A549 (cell line): ENCODE data around the gene NFKBIE. TPM values are rescaled to one million over a fixed set of nuclear protein-coding genes. Genes with fewer than 3 reads are reported as not detected.

Source experiments
- ATAC-seq, 2 experiments: fragments of 200-7000 bp in 1 of 2; fragments of >200 bp in 1 of 2; cut with Nextera tagmentation in 1 of 2; cut with Tn5 transposase in 1 of 2; 3 replicates each; pipeline versions ENCODE4 v1.8.0 to v1.9.1; 2018 to 2020; ENCODE audit warnings: mild to moderate bottlenecking in 1 of 2, moderate library complexity in 1 of 2
- CTCF ChIA-PET: fragments of 300-600 bp; sonication (Branson Sonifier 250); formaldehyde crosslinking; extraction: SDS; loops from one replicate; lab custom pipeline; 2021; ENCODE audit warnings: antibody characterized with exemption, inconsistent platforms; lab: Yijun Ruan, JAX
- POLR2A ChIA-PET: fragments of 350-600 bp; formaldehyde crosslinking; extraction: SDS; loops from one replicate; lab custom pipeline; 2021; ENCODE audit warnings: antibody characterized with exemption, inconsistent platforms; lab: Yijun Ruan, JAX
- DNase-seq, 2 experiments: peaks; one replicate each; pipeline versions ENCODE4 v3.0.0 to v3.0.0-alpha.2; 2011 to 2016; ENCODE audit warnings: low read depth in 1 of 2, low spot score in 1 of 2
- FAIRE-seq: peaks from 2 replicates; lab custom pipeline; 2011; peaks lifted over from hg19 to GRCh38; lab: Jason Lieb, UNC
- H3K27ac ChIP-seq, 2 experiments: fragments of >200 bp; sonication (Bioruptor Twin); formaldehyde crosslinking; 3 replicates each; pipeline ENCODE4 v1.5.1; 2016 to 2017
- H3K4me1 ChIP-seq: fragments of >200 bp; sonication (Bioruptor Twin); formaldehyde crosslinking; 3 replicates; pipeline ENCODE4 v1.6.1; 2016
- H3K4me2 ChIP-seq: fragments of >200 bp; sonication (Bioruptor Twin); formaldehyde crosslinking; 3 replicates; pipeline ENCODE4 v1.6.1; 2016
- H3K4me3 ChIP-seq: fragments of >200 bp; sonication (Bioruptor Twin); formaldehyde crosslinking; 3 replicates; pipeline ENCODE4 v1.5.1; 2016
- H3K9me3 ChIP-seq: fragments of >200 bp; sonication (Bioruptor Twin); formaldehyde crosslinking; 3 replicates; pipeline ENCODE4 v1.6.1; 2016
- ATOH8 ChIP-seq: fragments of 250-450 bp; sonication (Bioruptor Pico); IDR thresholded peaks from 2 replicates; pipeline ENCODE4 v1.5.0; 2020; ENCODE audit warnings: low read depth, mild to moderate bottlenecking, moderate library complexity
- BCL3 ChIP-seq: fragments of >200 bp; sonication (Bioruptor Twin); formaldehyde crosslinking; IDR thresholded peaks from 3 replicates; pipeline ENCODE4 v1.6.1; 2016
- CBX8 ChIP-seq: fragments of 200-600 bp; sonication (generic); IDR thresholded peaks from 2 replicates; pipeline ENCODE4 v1.6.1; 2016
- CHD2 ChIP-seq: fragments of 150-350 bp; IDR thresholded peaks from 2 replicates; pipeline ENCODE4 v1.6.1; 2014; ENCODE audit warnings: low read length; ENCODE audit not compliant: partially characterized antibody
- CTCF ChIP-seq: fragments of >200 bp; sonication (Bioruptor Twin); formaldehyde crosslinking; IDR thresholded peaks from 3 replicates; pipeline ENCODE4 v1.5.1; 2016
- HOXA7 ChIP-seq: fragments of 250-450 bp; sonication (Bioruptor Pico); IDR thresholded peaks from 2 replicates; pipeline ENCODE4 v1.5.0; 2020; ENCODE audit warnings: mild to moderate bottlenecking, moderate library complexity
- JUNB ChIP-seq: fragments of >200 bp; sonication (Bioruptor Twin); formaldehyde crosslinking; IDR thresholded peaks from 2 replicates; pipeline ENCODE4 v1.6.1; 2016
- KDM1A ChIP-seq: fragments of 200-600 bp; sonication (generic); IDR thresholded peaks from 2 replicates; pipeline ENCODE4 v1.6.1; 2016; ENCODE audit warnings: low read depth, mild to moderate bottlenecking
- MAX ChIP-seq: IDR thresholded peaks from 2 replicates; pipeline ENCODE4 v1.6.1; 2012
- NPAS2 ChIP-seq: fragments of 250-450 bp; sonication (Bioruptor Pico); IDR thresholded peaks from 2 replicates; pipeline ENCODE4 v1.8.0; 2022; ENCODE audit warnings: mild to moderate bottlenecking, moderate library complexity, borderline replicate concordance
- NR3C1 ChIP-seq: fragments of >200 bp; sonication (Bioruptor Twin); formaldehyde crosslinking; IDR thresholded peaks from 3 replicates; pipeline ENCODE4 v1.6.1; 2017
- PBX3 ChIP-seq: IDR thresholded peaks from 2 replicates; pipeline ENCODE4 v1.6.1; 2012
- POLR2A ChIP-seq: IDR thresholded peaks from 2 replicates; pipeline ENCODE4 v1.6.1; 2012; ENCODE audit warnings: mild to moderate bottlenecking, low read length
- POLR2AphosphoS2 ChIP-seq: conservative IDR thresholded peaks from 2 replicates; pipeline ENCODE4 v1.6.1; 2012; ENCODE audit warnings: low read length, improper control_type of control experiment, inconsistent platforms
- RAD21 ChIP-seq, 2 experiments: fragments of >200 bp in 1 of 2; sonication (Bioruptor Twin) in 1 of 2; formaldehyde crosslinking in 1 of 2; IDR thresholded peaks in 1 of 2; conservative IDR thresholded peaks in 1 of 2; 2 replicates in 1 of 2; 3 replicates in 1 of 2; pipeline ENCODE4 v1.6.1; 2012 to 2018; ENCODE audit warnings: inconsistent platforms in 1 of 2
- SMC3 ChIP-seq: fragments of >200 bp; sonication (Bioruptor Twin); formaldehyde crosslinking; IDR thresholded peaks from 3 replicates; pipeline ENCODE4 v1.6.1; 2018; ENCODE audit warnings: inconsistent platforms
- TP53 ChIP-seq: fragments of 250-450 bp; sonication (Bioruptor Pico); IDR thresholded peaks from 2 replicates; pipeline ENCODE4 v1.5.0; 2021; ENCODE audit warnings: mild to moderate bottlenecking, moderate library complexity
- USF2 ChIP-seq: fragments of 450-650 bp; IDR thresholded peaks from 2 replicates; pipeline ENCODE4 v1.6.1; 2014; ENCODE audit warnings: antibody characterized with exemption
- ZFP36 ChIP-seq: fragments of 450-650 bp; IDR thresholded peaks from 2 replicates; pipeline ENCODE4 v1.6.1; 2014; ENCODE audit warnings: borderline replicate concordance; ENCODE audit not compliant: partially characterized antibody
- WGBS: methylation state at CpG from one replicate; pipeline ENCODE4 v1.1.6; 2017; ENCODE audit errors: missing lambda C conversion rate; 5-methylcytosine and 5-hydroxymethylcytosine counted together
- polyA plus RNA-seq, 4 experiments: library from polyadenylated mRNA; depleted of rRNA in 3 of 4; stranded (reverse); fragments of >200 nt; fragmentation: RNase III in 1 of 4; extraction: RNeasy Plus Mini Kit Qiagen cat#74134 plus additional on column Dnase treatment in 1 of 4; gene quantifications; 2 replicates in 3 of 4; 3 replicates in 1 of 4; pipeline ENCODE4 v1.2.3, GENCODE V29; 2011 to 2017

NFKBIE gene
- polyA plus RNA-seq, 2 of the 4 experiments (the other 2 are of a cell fraction), result 6.0 to 6.3 TPM

GRCh38 chr6:44221291-44221960 lies 43.9 kb downstream of the NFKBIE start:
- FAIRE-seq, result no peak

GRCh38 chr6:44220913-44221290 lies 44.4 kb downstream of the NFKBIE start:
- FAIRE-seq (no peak), ATAC-seq (no peak), DNase-seq (no peak)
- no peak overlapping the region for H3K4me3 ChIP-seq
- WGBS, result 86% methylated on average over 4 of the region's 4 CpGs
- TF ChIP-seq TP53 (CRISPR knock-in tag), result no peak
- TF ChIP-seq USF2, result no peak
- peaks cover 63% of the 10 kb centered on the region for H3K4me1 ChIP-seq
- H3K27ac ChIP-seq, result peak overlapping the region; percentile 40 to 98; a peak in 5 of 6 replicates
- ChIA-PET POLR2A (interaction anchor here (1.6 kb wide), 1 partner anchor 26 kb away, joined by 14 read pairs; the partner anchor contains the start of gene HSP90AB1), CTCF (interaction anchor here (0.8 to 9.2 kb wide), 11 partner anchors 9 to 100 kb away, joined by 3 to 111 read pairs (median 5); partner anchors contain the start of gene HSP90AB1)
- no peaks in the 10 kb centered on the region for H3K9me3 ChIP-seq
- H3K4me2 ChIP-seq, result peak overlapping the region; percentile 93; the same call in 2 of the 3 replicates

More at GRCh38 chr6:44221291-44221960, 43.9 kb downstream of the NFKBIE start:
- ChIA-PET POLR2A (interaction anchor here (1.6 kb wide), 1 partner anchor 25 kb away, joined by 14 read pairs; the partner anchor contains the start of gene HSP90AB1), CTCF (interaction anchor here (0.7 to 9.2 kb wide), 13 partner anchors 8 to 100 kb away, joined by 3 to 111 read pairs (median 5); partner anchors contain the start of gene HSP90AB1)
- 0% methylated on average over 2 of the region's 4 CpGs for WGBS
- no peak overlapping the region for H3K4me3 ChIP-seq
- H3K27ac ChIP-seq, result peak overlapping the region; percentile 67 to 98; a peak in 5 of 6 replicates
- DNase-seq, result peak; percentile 60 to 87
- ATAC-seq, result peak; percentile 47 to 77
- no peaks in the 10 kb centered on the region for H3K9me3 ChIP-seq
- peaks cover 68% of the 10 kb centered on the region for H3K4me1 ChIP-seq
- H3K4me2 ChIP-seq, result peak overlapping the region; percentile 93
- no peak for TF ChIP-seq NR3C1
- TF ChIP-seq ATOH8 (CRISPR knock-in tag), result no peak
- TF ChIP-seq SMC3, result no peak; the same call in 2 of the 3 replicates
- TF ChIP-seq HOXA7 (CRISPR knock-in tag), result no peak
- TF ChIP-seq PBX3, result no peak
- no peak for TF ChIP-seq KDM1A
- peak; percentile 45; the same call in 2 of the 3 replicates for TF ChIP-seq CTCF
- no peak for TF ChIP-seq POLR2AphosphoS2
- TF ChIP-seq POLR2A, result no peak
- no peak for TF ChIP-seq NPAS2 (CRISPR knock-in tag)
- TF ChIP-seq CHD2, result no peak
- no peak for TF ChIP-seq CBX8
- no peak for TF ChIP-seq JUNB
- TF ChIP-seq ZFP36, result no peak
- TF ChIP-seq RAD21 (conservative IDR thresholded peaks at IDR 0.05 in 1 of 2, IDR thresholded peaks at IDR 0.05 in 1 of 2), result peak; percentile 47 to 52; a peak in 4 of 5 replicates
- peak; percentile 29; the same call in 1 of the 2 replicates for TF ChIP-seq MAX
- TF ChIP-seq BCL3, result no peak
